GM12878 (cell line): ENCODE results near the gene AKAP13. TPM values are rescaled to one million over a fixed set of nuclear protein-coding genes. Genes with fewer than 3 reads are reported as not detected.
A peak's percentile ranks its signal among the peaks of the same experiment; 100 is the strongest.

Source experiments
- ATAC-seq: fragments of 200-7000 bp; cut with Tn5 transposase; 3 replicates; pipeline ENCODE4 v1.9.1; 2020; ENCODE audit warnings: mild to moderate bottlenecking, moderate library complexity
- BruUV-seq: library from RNA; stranded (reverse); fragments of 400-500 nt; replicated peaks from 2 replicates; lab custom pipeline; 2021; lab: Mats Ljungman, UMichigan
- CTCF ChIA-PET: fragments of 300-600 bp; sonication (Branson Sonifier 250); formaldehyde crosslinking; extraction: SDS; loops from one replicate; lab custom pipeline; 2021; ENCODE audit warnings: inconsistent platforms; lab: Yijun Ruan, JAX
- POLR2A ChIA-PET: fragments of 350-600 bp; formaldehyde crosslinking; extraction: SDS; loops from one replicate; lab custom pipeline; 2021; ENCODE audit warnings: inconsistent platforms; lab: Charles Lee
- RAD21 ChIA-PET: fragments of 300-600 bp; sonication (Branson Sonifier 250); formaldehyde crosslinking; loops from one replicate; lab custom pipeline; 2023; ENCODE audit warnings: antibody characterized with exemption; ENCODE audit not compliant: unreplicated experiment; lab: Charles Lee
- SMC1A ChIA-PET: fragments of 300-600 bp; sonication (Branson Sonifier 250); formaldehyde crosslinking; loops from one replicate; lab custom pipeline; 2023; ENCODE audit not compliant: unreplicated experiment, uncharacterized antibody; lab: Charles Lee
- DNase-seq: peaks from one replicate; pipeline ENCODE4 v3.0.0-alpha.2; 2011; ENCODE audit warnings: low read depth, low spot score
- FAIRE-seq: peaks from 3 replicates; lab custom pipeline; 2011; peaks lifted over from hg19 to GRCh38; lab: Jason Lieb, UNC
- H2AFZ ChIP-seq: 2 replicates; pipeline ENCODE4 v1.6.0; 2011; ENCODE audit warnings: low read depth, low read length, control low read depth; ENCODE audit not compliant: control insufficient read depth
- H3K27ac ChIP-seq: 2 replicates; pipeline ENCODE4 v1.5.1; 2011; ENCODE audit warnings: control low read depth; ENCODE audit not compliant: control insufficient read depth, insufficient read depth
- H3K27me3 ChIP-seq, 2 experiments: replicated peaks in 1 of 2; 2 replicates each; pipeline versions ENCODE4 v1.6.0 to v1.6.1; 2011; ENCODE audit warnings: low read length in 1 of 2; ENCODE audit not compliant: control insufficient read depth in 2 of 2, insufficient read depth in 2 of 2
- H3K36me3 ChIP-seq, 2 experiments: 2 replicates each; pipeline ENCODE4 v1.5.1; 2011; ENCODE audit warnings: low read length in 1 of 2; ENCODE audit not compliant: control insufficient read depth in 2 of 2, insufficient read depth in 2 of 2
- H3K4me1 ChIP-seq: 2 replicates; pipeline ENCODE4 v1.6.1; 2011; ENCODE audit warnings: mild to moderate bottlenecking, low read length, moderate library complexity, mixed read lengths; ENCODE audit not compliant: control insufficient read depth, insufficient read depth
- H3K4me2 ChIP-seq: 2 replicates; pipeline ENCODE4 v1.6.0; 2011; ENCODE audit warnings: control low read depth; ENCODE audit not compliant: control insufficient read depth, insufficient read depth
- H3K4me3 ChIP-seq: fragments of 200-600 bp; sonication (generic); 2 replicates; pipeline ENCODE4 v1.5.1; 2016
- H3K79me2 ChIP-seq: 2 replicates; pipeline ENCODE4 v1.6.0; 2011; ENCODE audit warnings: low read length; ENCODE audit not compliant: control insufficient read depth, insufficient read depth
- H3K9ac ChIP-seq: 2 replicates; pipeline ENCODE4 v1.8.0; 2011; ENCODE audit warnings: low read length, control low read depth, mixed read lengths; ENCODE audit not compliant: control insufficient read depth, insufficient read depth
- H3K9me3 ChIP-seq: replicated peaks from 3 replicates; pipeline ENCODE4 v1.5.1; 2011; ENCODE audit warnings: mild to moderate bottlenecking, low read length; ENCODE audit not compliant: control insufficient read depth, insufficient read depth
- H4K20me1 ChIP-seq: 2 replicates; pipeline ENCODE4 v1.6.0; 2011; ENCODE audit not compliant: control insufficient read depth, insufficient read depth
- BCL11A ChIP-seq: IDR thresholded peaks from 2 replicates; pipeline ENCODE4 v1.6.1; 2011; ENCODE audit warnings: low read depth, low read length
- DPF2 ChIP-seq: fragments of 450-650 bp; IDR thresholded peaks from 2 replicates; pipeline ENCODE4 v1.6.1; 2017; ENCODE audit warnings: mild to moderate bottlenecking
- NBN ChIP-seq: fragments of 450-650 bp; IDR thresholded peaks from 2 replicates; pipeline ENCODE4 v1.6.1; 2016
- RCOR1 ChIP-seq: conservative IDR thresholded peaks from 2 replicates; pipeline ENCODE4 v1.6.1; 2012; ENCODE audit warnings: low read depth, low read length, improper control_type of control experiment
- SUZ12 ChIP-seq: fragments of 200-600 bp; sonication (generic); IDR thresholded peaks from one replicate; pipeline ENCODE4 v1.6.1; 2018; ENCODE audit warnings: antibody characterized with exemption, mild to moderate bottlenecking; ENCODE audit not compliant: unreplicated experiment
- in situ Hi-C: fragments of 300-500 bp; cut with MboI; formaldehyde crosslinking; loops from 9 replicates; pipeline ENCODE4 v1.14.3; 2018; ENCODE audit warnings: mixed read lengths
- intact Hi-C: fragments of 100-400 bp; cut with micrococcal nuclease; formaldehyde crosslinking; loops from one replicate; pipeline ENCODE4 v1.14.2; 2022; ENCODE audit not compliant: unreplicated experiment
- polyA plus RNA-seq, 11 experiments: library from polyadenylated mRNA; depleted of rRNA in 4 of 11; unstranded in 6 of 11; stranded (reverse) in 5 of 11; fragments of >200 nt; fragmentation: Nextera tagmentation in 4 of 11; fragmentation: Illumina TruSeq in 1 of 11; extraction: Ambion mirVana in 4 of 11; extraction: Trizol in 1 of 11; gene quantifications; 1 replicate in 1 of 11; 2 replicates in 10 of 11; pipeline versions ENCODE4 v1.2.1 to v1.2.3, GENCODE V29; 2011 to 2016; ENCODE audit warnings: inconsistent platforms in 2 of 11, missing spikeins in 2 of 11, low read depth in 1 of 11
- total RNA-seq, 4 experiments: library from RNA; depleted of rRNA in 3 of 4; stranded (reverse); fragments of >200 nt in 3 of 4; fragmentation: Illumina TruSeq in 1 of 4; extraction: Trizol in 1 of 4; gene quantifications; 2 replicates each; pipeline versions ENCODE4 v1.2.1 to v1.2.3, GENCODE V29; 2013 to 2021
- TF ChIP-seq, protein P1 (sequence below): IDR thresholded peaks from 2 replicates; pipeline ENCODE4 v1.6.1; 2011; ENCODE audit warnings: low read depth, mild to moderate bottlenecking, low read length, moderate library complexity, borderline replicate concordance; ENCODE audit errors: extremely low read depth
- TF ChIP-seq, protein P2 (sequence below): IDR thresholded peaks from 2 replicates; pipeline ENCODE4 v1.6.1; 2012; ENCODE audit warnings: low read depth, low read length, improper control_type of control experiment
- TF ChIP-seq, protein P3 (sequence below): fragments of 450-650 bp; IDR thresholded peaks from 2 replicates; pipeline ENCODE4 v1.6.1; 2016; ENCODE audit warnings: mild to moderate bottlenecking

The AKAP13 gene
- total and polyA plus RNA-seq, 10 of the 15 experiments (the other 5 are each of a cell fraction or from before 2014, with no cell fraction given): 14.4 to 74.9 (median 55.1) TPM

DNA sequence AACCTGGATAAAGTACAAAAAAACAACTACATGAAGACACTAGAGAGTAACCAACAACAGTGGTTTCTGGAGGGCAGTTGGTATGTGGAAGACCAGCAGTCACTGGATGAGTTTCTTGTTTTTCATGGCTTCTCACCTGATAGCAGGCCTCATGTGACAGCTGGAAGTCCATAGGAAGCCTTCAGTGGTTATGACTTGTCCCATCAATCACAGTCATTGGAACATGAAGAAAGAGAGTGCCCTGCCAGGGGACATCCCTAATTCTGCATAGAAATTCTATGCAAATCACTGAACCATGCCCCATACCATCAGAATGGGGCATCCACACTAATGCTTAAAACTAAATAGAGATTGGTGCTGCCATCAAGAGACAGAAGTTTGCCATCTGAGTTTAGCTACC, 81.6 kb downstream of the AKAP13 start:
- no peaks in the 10 kb centered on the region; the same call in 2 of the 3 replicates for H3K9me3 ChIP-seq
- POLR2A ChIA-PET: no interaction called here
- H3K27me3 ChIP-seq: no peaks in the 10 kb centered on the region
- no peak for DNase-seq
- no peaks in the 10 kb centered on the region for H4K20me1 ChIP-seq
- H3K36me3 ChIP-seq: no peaks in the 10 kb centered on the region; a peak in 1 of 4 replicates
- no TSS peak for BruUV-seq
- no peak overlapping the region for H3K9ac ChIP-seq
- no peak for ATAC-seq
- peaks cover 15% of the 10 kb centered on the region for H3K4me1 ChIP-seq
- TF ChIP-seq SUZ12: no peak
- TF ChIP-seq DPF2: no peak
- TF ChIP-seq NBN: no peak
- no peak for TF ChIP-seq RCOR1
- TF ChIP-seq, protein P1, sequence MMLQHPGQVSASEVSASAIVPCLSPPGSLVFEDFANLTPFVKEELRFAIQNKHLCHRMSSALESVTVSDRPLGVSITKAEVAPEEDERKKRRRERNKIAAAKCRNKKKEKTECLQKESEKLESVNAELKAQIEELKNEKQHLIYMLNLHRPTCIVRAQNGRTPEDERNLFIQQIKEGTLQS: no peak
- TF ChIP-seq, protein P2, sequence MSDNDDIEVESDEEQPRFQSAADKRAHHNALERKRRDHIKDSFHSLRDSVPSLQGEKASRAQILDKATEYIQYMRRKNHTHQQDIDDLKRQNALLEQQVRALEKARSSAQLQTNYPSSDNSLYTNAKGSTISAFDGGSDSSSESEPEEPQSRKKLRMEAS: no peak
- no peak for TF ChIP-seq BCL11A
- TF ChIP-seq, protein P3, sequence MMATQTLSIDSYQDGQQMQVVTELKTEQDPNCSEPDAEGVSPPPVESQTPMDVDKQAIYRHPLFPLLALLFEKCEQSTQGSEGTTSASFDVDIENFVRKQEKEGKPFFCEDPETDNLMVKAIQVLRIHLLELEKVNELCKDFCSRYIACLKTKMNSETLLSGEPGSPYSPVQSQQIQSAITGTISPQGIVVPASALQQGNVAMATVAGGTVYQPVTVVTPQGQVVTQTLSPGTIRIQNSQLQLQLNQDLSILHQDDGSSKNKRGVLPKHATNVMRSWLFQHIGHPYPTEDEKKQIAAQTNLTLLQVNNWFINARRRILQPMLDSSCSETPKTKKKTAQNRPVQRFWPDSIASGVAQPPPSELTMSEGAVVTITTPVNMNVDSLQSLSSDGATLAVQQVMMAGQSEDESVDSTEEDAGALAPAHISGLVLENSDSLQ: peak; percentile 62; the same call in 1 of the 2 replicates
- peaks cover 40% of the 10 kb centered on the region for H3K79me2 ChIP-seq
- SMC1A ChIA-PET: interaction anchor here (0.8 to 1.2 kb wide), 3 partner anchors 8 to 131 kb away, joined by 3 to 4 read pairs (median 3); no protein-coding TSS in a partner anchor
- H3K4me2 ChIP-seq: no peak overlapping the region
- no peak overlapping the region for H3K4me3 ChIP-seq
- no peak overlapping the region for H2AFZ ChIP-seq
- intact Hi-C loops (no loop called here), in situ Hi-C loops (no loop called here)
- FAIRE-seq: no peak
- CTCF ChIA-PET: interaction anchor here (2.5 to 2.8 kb wide), 2 partner anchors 50 to 165 kb away, joined by 6 to 9 read pairs; no protein-coding TSS in a partner anchor
- RAD21 ChIA-PET: interaction anchor here (0.8 to 1.0 kb wide), 2 partner anchors 48 to 132 kb away, joined by 3 to 6 read pairs; no protein-coding TSS in a partner anchor
- H3K27ac ChIP-seq: no peak overlapping the region
